ENCODE measurements around the gene RAB27A. TPM values are rescaled to one million over a fixed set of nuclear protein-coding genes. Genes with fewer than 3 reads are reported as not detected.

RAB27A gene
- total RNA-seq, 1 experiment from 2014 or later, result 12.3 TPM

GRCh38 chr15:55237219-55238130 lies 52.1 kb downstream of the RAB27A start:
- no peak overlapping the region for H3K4me2 ChIP-seq
- TF ChIP-seq, protein P1, sequence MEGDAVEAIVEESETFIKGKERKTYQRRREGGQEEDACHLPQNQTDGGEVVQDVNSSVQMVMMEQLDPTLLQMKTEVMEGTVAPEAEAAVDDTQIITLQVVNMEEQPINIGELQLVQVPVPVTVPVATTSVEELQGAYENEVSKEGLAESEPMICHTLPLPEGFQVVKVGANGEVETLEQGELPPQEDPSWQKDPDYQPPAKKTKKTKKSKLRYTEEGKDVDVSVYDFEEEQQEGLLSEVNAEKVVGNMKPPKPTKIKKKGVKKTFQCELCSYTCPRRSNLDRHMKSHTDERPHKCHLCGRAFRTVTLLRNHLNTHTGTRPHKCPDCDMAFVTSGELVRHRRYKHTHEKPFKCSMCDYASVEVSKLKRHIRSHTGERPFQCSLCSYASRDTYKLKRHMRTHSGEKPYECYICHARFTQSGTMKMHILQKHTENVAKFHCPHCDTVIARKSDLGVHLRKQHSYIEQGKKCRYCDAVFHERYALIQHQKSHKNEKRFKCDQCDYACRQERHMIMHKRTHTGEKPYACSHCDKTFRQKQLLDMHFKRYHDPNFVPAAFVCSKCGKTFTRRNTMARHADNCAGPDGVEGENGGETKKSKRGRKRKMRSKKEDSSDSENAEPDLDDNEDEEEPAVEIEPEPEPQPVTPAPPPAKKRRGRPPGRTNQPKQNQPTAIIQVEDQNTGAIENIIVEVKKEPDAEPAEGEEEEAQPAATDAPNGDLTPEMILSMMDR (conservative IDR thresholded peaks at IDR 0.05), result no peak
- TF ChIP-seq EZH2 (IDR thresholded peaks at IDR 0.05; ENCODE audit: low read depth), result no peak
- H3K79me2 ChIP-seq (ENCODE audit: low read depth), result no peaks in the 10 kb centered on the region
- no peaks in the 10 kb centered on the region for H3K27me3 ChIP-seq (ENCODE audit: insufficient read depth, low read depth)
- DNase-seq, result no peak
- H2AFZ ChIP-seq, result no peak overlapping the region
- H3K36me3 ChIP-seq (ENCODE audit: low read depth), result no peaks in the 10 kb centered on the region
- CTCF ChIA-PET, result no interaction called here
- no peaks in the 10 kb centered on the region for H3K9me2 ChIP-seq (ENCODE audit: insufficient read depth)
- H3K4me1 ChIP-seq (replicated peaks; ENCODE audit: insufficient read depth), result no peaks in the 10 kb centered on the region
- no TSS peak for BruUV-seq (replicated peaks)
- H3K4me3 ChIP-seq, result no peak overlapping the region
- H4K20me1 ChIP-seq (ENCODE audit: insufficient read depth), result no peaks in the 10 kb centered on the region
- no peaks in the 10 kb centered on the region for H3K9me3 ChIP-seq (ENCODE audit: insufficient read depth, low read depth)
- POLR2A ChIA-PET (ENCODE audit: unreplicated experiment), result no interaction called here
- intact Hi-C loops (cut with micrococcal nuclease; ENCODE audit: unreplicated experiment), result no loop called here
- no peaks in the 10 kb centered on the region for H3F3A ChIP-seq (ENCODE audit: insufficient read depth, low read depth)
- no peak overlapping the region for H3K27ac ChIP-seq

GRCh38 chr15:55235546-55236036 lies 54.0 kb downstream of the RAB27A start:
- H4K20me1 ChIP-seq (ENCODE audit: insufficient read depth), result no peaks in the 10 kb centered on the region
- no peaks in the 10 kb centered on the region for H3K9me2 ChIP-seq (ENCODE audit: insufficient read depth)
- H3K79me2 ChIP-seq (ENCODE audit: low read depth), result no peaks in the 10 kb centered on the region
- H3K4me1 ChIP-seq (replicated peaks; ENCODE audit: insufficient read depth), result no peaks in the 10 kb centered on the region
- H3F3A ChIP-seq (ENCODE audit: insufficient read depth, low read depth), result no peaks in the 10 kb centered on the region
- POLR2A ChIA-PET (ENCODE audit: unreplicated experiment), result no interaction called here
- H2AFZ ChIP-seq, result no peak overlapping the region
- no peaks in the 10 kb centered on the region for H3K36me3 ChIP-seq (ENCODE audit: low read depth)
- no peaks in the 10 kb centered on the region for H3K9me3 ChIP-seq (ENCODE audit: insufficient read depth, low read depth)
- no peaks in the 10 kb centered on the region for H3K27me3 ChIP-seq (ENCODE audit: insufficient read depth, low read depth)
- H3K4me2 ChIP-seq, result no peak overlapping the region
- no peak for DNase-seq
- TF ChIP-seq, protein P1 (conservative IDR thresholded peaks at IDR 0.05), result no peak
- no peak for TF ChIP-seq EZH2 (IDR thresholded peaks at IDR 0.05; ENCODE audit: low read depth)
- CTCF ChIA-PET, result no interaction called here
- no peak overlapping the region for H3K27ac ChIP-seq
- H3K4me3 ChIP-seq, result no peak overlapping the region
- no TSS peak for BruUV-seq (replicated peaks)
- intact Hi-C loops (cut with micrococcal nuclease; ENCODE audit: unreplicated experiment), result no loop called here

DNA sequence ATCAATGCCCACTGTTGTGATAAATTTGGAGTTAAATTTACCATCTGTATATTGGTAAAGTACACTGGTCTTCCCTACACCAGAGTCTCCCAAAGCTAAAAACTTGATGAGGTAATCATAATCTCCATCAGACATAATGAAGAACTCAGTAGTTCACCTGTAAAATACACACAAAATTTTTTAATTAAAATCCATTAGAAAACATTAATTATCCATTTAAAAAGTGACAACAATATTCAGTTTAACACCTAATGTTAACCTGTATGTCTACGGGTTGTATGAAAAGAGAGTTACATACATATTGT lies 54.9 kb downstream of the RAB27A start:
- no peaks in the 10 kb centered on the region for H3F3A ChIP-seq (ENCODE audit: insufficient read depth, low read depth)

More for the DNA sequence above, 54.9 kb downstream of the RAB27A start:
- no peak for DNase-seq
- ChIA-PET POLR2A (ENCODE audit: unreplicated experiment) (no interaction called here), CTCF (no interaction called here)
- H3K79me2 ChIP-seq (ENCODE audit: low read depth), result no peaks in the 10 kb centered on the region
- no peaks in the 10 kb centered on the region for H3K9me2 ChIP-seq (ENCODE audit: insufficient read depth)
- intact Hi-C loops (cut with micrococcal nuclease; ENCODE audit: unreplicated experiment), result no loop called here
- H3K4me2 ChIP-seq, result no peak overlapping the region
- no peak overlapping the region for H3K4me3 ChIP-seq
- H3K9me3 ChIP-seq (ENCODE audit: insufficient read depth, low read depth), result no peaks in the 10 kb centered on the region
- BruUV-seq (replicated peaks), result no TSS peak
- H2AFZ ChIP-seq, result no peak overlapping the region
- H3K27ac ChIP-seq, result no peak overlapping the region
- H3K27me3 ChIP-seq (ENCODE audit: insufficient read depth, low read depth), result no peaks in the 10 kb centered on the region
- H3K4me1 ChIP-seq (replicated peaks; ENCODE audit: insufficient read depth), result 0 out of 2 replicates have a peak, but pooled peaks cover 6% of the 10 kb centered on the region
- no peaks in the 10 kb centered on the region for H3K36me3 ChIP-seq (ENCODE audit: low read depth)
- no peaks in the 10 kb centered on the region for H4K20me1 ChIP-seq (ENCODE audit: insufficient read depth)
- TF ChIP-seq EZH2 (IDR thresholded peaks at IDR 0.05; ENCODE audit: low read depth), result no peak
- TF ChIP-seq, protein P1 (conservative IDR thresholded peaks at IDR 0.05), result no peak

Data from PC-9 (cell line).